SK-N-SH (cell line): Measurements from ENCODE around the gene NEGR1.

ENCODE experiments used
- EZH2phosphoT487 ChIP-seq: fragments of 200-600 bp; sonication (generic); IDR thresholded peaks from 2 replicates; pipeline ENCODE4 v1.6.1; 2017; ENCODE audit warnings: low read depth, mixed run types, mild to moderate bottlenecking, antibody characterized with exemption, moderate library complexity, borderline replicate concordance
- MXI1 ChIP-seq: IDR thresholded peaks from 2 replicates; pipeline ENCODE4 v1.6.1; 2012; ENCODE audit warnings: mild to moderate bottlenecking, low read depth, low read length, improper control_type of control experiment
- NFIC ChIP-seq: IDR thresholded peaks from 2 replicates; pipeline ENCODE4 v1.4.0; 2012; ENCODE audit warnings: borderline replicate concordance
- POLR2AphosphoS5 ChIP-seq: IDR thresholded peaks from 2 replicates; pipeline ENCODE4 v1.6.1; 2012; ENCODE audit warnings: low read depth, low read length
- RCOR1 ChIP-seq: fragments of 150-350 bp; IDR thresholded peaks from 2 replicates; pipeline ENCODE4 v1.6.1; 2017; ENCODE audit warnings: antibody characterized with exemption, low read length
- TAF1 ChIP-seq: IDR thresholded peaks from 2 replicates; pipeline ENCODE4 v1.6.1; 2012; ENCODE audit warnings: low read depth, mild to moderate bottlenecking, low read length, moderate library complexity, borderline replicate concordance
- USF1 ChIP-seq: IDR thresholded peaks from 2 replicates; pipeline ENCODE4 v1.4.0; 2012; ENCODE audit warnings: low read depth, borderline replicate concordance
- TF ChIP-seq, protein P1 (sequence below): fragments of 150-350 bp; IDR thresholded peaks from 2 replicates; pipeline ENCODE4 v1.6.1; 2016; ENCODE audit warnings: mild to moderate bottlenecking, low read depth, low read length
- TF ChIP-seq, protein P2 (sequence below): fragments of 200-600 bp; sonication (generic); IDR thresholded peaks from 2 replicates; pipeline ENCODE4 v1.6.1; 2017; ENCODE audit warnings: antibody characterized with exemption, mild to moderate bottlenecking, moderate library complexity

- TF ChIP-seq MXI1 (no peak), POLR2AphosphoS5 (no peak), RCOR1 (no peak), USF1 (no peak), EZH2phosphoT487 (no peak), TAF1 (no peak), NFIC (no peak)
- TF ChIP-seq, protein P1, sequence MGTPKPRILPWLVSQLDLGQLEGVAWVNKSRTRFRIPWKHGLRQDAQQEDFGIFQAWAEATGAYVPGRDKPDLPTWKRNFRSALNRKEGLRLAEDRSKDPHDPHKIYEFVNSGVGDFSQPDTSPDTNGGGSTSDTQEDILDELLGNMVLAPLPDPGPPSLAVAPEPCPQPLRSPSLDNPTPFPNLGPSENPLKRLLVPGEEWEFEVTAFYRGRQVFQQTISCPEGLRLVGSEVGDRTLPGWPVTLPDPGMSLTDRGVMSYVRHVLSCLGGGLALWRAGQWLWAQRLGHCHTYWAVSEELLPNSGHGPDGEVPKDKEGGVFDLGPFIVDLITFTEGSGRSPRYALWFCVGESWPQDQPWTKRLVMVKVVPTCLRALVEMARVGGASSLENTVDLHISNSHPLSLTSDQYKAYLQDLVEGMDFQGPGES = no peak
- TF ChIP-seq, protein P2, sequence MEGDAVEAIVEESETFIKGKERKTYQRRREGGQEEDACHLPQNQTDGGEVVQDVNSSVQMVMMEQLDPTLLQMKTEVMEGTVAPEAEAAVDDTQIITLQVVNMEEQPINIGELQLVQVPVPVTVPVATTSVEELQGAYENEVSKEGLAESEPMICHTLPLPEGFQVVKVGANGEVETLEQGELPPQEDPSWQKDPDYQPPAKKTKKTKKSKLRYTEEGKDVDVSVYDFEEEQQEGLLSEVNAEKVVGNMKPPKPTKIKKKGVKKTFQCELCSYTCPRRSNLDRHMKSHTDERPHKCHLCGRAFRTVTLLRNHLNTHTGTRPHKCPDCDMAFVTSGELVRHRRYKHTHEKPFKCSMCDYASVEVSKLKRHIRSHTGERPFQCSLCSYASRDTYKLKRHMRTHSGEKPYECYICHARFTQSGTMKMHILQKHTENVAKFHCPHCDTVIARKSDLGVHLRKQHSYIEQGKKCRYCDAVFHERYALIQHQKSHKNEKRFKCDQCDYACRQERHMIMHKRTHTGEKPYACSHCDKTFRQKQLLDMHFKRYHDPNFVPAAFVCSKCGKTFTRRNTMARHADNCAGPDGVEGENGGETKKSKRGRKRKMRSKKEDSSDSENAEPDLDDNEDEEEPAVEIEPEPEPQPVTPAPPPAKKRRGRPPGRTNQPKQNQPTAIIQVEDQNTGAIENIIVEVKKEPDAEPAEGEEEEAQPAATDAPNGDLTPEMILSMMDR = no peak
Measured at GRCh38 chr1:71828431-71829012, 453.8 kb downstream of the NEGR1 start.
